Tibial artery (tissue), 4 donors: ENCODE data around the gene OSTF1.

Experiments used
- DNase-seq, 2 donors: peaks; one replicate each; pipeline ENCODE4 v3.0.0-alpha.2; 2019
- H3K27ac ChIP-seq, 2 donors: fragments of 200-600 bp; sonication (generic) in 1 of 2; 1 replicate in 1 of 2; 2 replicates in 1 of 2; pipeline ENCODE4 v1.5.1; 2018 to 2019; ENCODE audit warnings: mild to moderate bottlenecking in 1 of 2
- H3K27me3 ChIP-seq, 2 donors: fragments of 200-600 bp; sonication (generic) in 1 of 2; one replicate each; pipeline versions ENCODE4 v1.5.1 to v1.6.0; 2016 to 2019
- H3K36me3 ChIP-seq, 3 donors: fragments of 200-600 bp; sonication (generic) in 2 of 3; one replicate each; pipeline ENCODE4 v1.5.1; 2016 to 2019; ENCODE audit warnings: mild to moderate bottlenecking in 2 of 3
- H3K4me1 ChIP-seq, 4 donors: fragments of 200-600 bp; sonication (generic) in 2 of 4; 1 replicate in 3 of 4; 2 replicates in 1 of 4; pipeline ENCODE4 v1.5.1; 2016 to 2019
- H3K4me3 ChIP-seq, 2 donors: fragments of 200-600 bp; sonication (generic) in 1 of 2; 1 replicate in 1 of 2; 2 replicates in 1 of 2; pipeline ENCODE4 v1.5.1; 2018 to 2019; ENCODE audit warnings: mild to moderate bottlenecking in 2 of 2
- H3K9me3 ChIP-seq, 3 donors: fragments of 200-600 bp; sonication (generic) in 1 of 3; one replicate each; pipeline ENCODE4 v1.5.1; 2016 to 2019
- CTCF ChIP-seq, 2 experiments: fragments of 200-600 bp in 1 of 2; fragments of 450-650 bp in 1 of 2; IDR thresholded peaks; one replicate each; pipeline ENCODE4 v1.5.1; 2017 to 2019; ENCODE audit warnings: antibody characterized with exemption in 2 of 2, mild to moderate bottlenecking in 1 of 2, moderate library complexity in 1 of 2
- intact Hi-C: fragments of 100-400 bp; cut with DNase I; formaldehyde crosslinking; loops from one replicate; pipeline ENCODE4 v1.15.0; 2023; ENCODE audit warnings: low total_unique reads

Gene OSTF1

GRCh38 chr9:75184471-75184870, 96.2 kb downstream of the OSTF1 start:
- no peaks in the 10 kb centered on the region for H3K4me1 ChIP-seq
- H3K9me3 ChIP-seq: no peaks in the 10 kb centered on the region
- intact Hi-C loops: no loop called here
- TF ChIP-seq CTCF (IDR thresholded peaks at IDR 0.05): no peak
- no peak overlapping the region for H3K27ac ChIP-seq
- H3K36me3 ChIP-seq: peaks cover 0 to 9% (median 0%) of the 10 kb centered on the region in 3 donors
- no peak overlapping the region for H3K4me3 ChIP-seq
- DNase-seq: no peak
- H3K27me3 ChIP-seq: no peaks in the 10 kb centered on the region

GRCh38 chr9:75185585-75186170, 97.4 kb downstream of the OSTF1 start:
- no peaks in the 10 kb centered on the region for H3K4me1 ChIP-seq
- H3K27me3 ChIP-seq: no peaks in the 10 kb centered on the region
- no peaks in the 10 kb centered on the region for H3K9me3 ChIP-seq
- intact Hi-C loops: no loop called here
- H3K27ac ChIP-seq: no peak overlapping the region
- peaks cover 0 to 9% (median 0%) of the 10 kb centered on the region in 3 donors for H3K36me3 ChIP-seq
- TF ChIP-seq CTCF (IDR thresholded peaks at IDR 0.05): peak; percentile 20 to 46
- H3K4me3 ChIP-seq: no peak overlapping the region
- DNase-seq: no peak

GRCh38 chr9:75186767-75187380, 98.6 kb downstream of the OSTF1 start:
- Histone ChIP-seq H3K4me3 (no peak overlapping the region), H3K36me3 (peaks cover 0 to 9% (median 0%) of the 10 kb centered on the region in 3 donors), H3K9me3 (no peaks in the 10 kb centered on the region), H3K27me3 (no peaks in the 10 kb centered on the region), H3K27ac (no peak overlapping the region), H3K4me1 (no peaks in the 10 kb centered on the region)
- intact Hi-C loops: no loop called here
- TF ChIP-seq CTCF (IDR thresholded peaks at IDR 0.05): peak; percentile 73 to 90
- DNase-seq: no peak

- Histone ChIP-seq H3K4me3 (no peak overlapping the region), H3K27me3 (no peaks in the 10 kb centered on the region), H3K9me3 (no peaks in the 10 kb centered on the region), H3K36me3 (peaks cover 0 to 4% (median 0%) of the 10 kb centered on the region in 3 donors), H3K27ac (no peak overlapping the region), H3K4me1 (no peaks in the 10 kb centered on the region)
- no peak for DNase-seq
- no peak for TF ChIP-seq CTCF (IDR thresholded peaks at IDR 0.05)
- intact Hi-C loops: no loop called here
Observed at GRCh38 chr9:75188756-75189155, 100.4 kb downstream of the OSTF1 start.

GRCh38 chr9:75190762-75191161, 102.4 kb downstream of the OSTF1 start:
- no peak for TF ChIP-seq CTCF (IDR thresholded peaks at IDR 0.05)
- Histone ChIP-seq H3K27me3 (no peaks in the 10 kb centered on the region), H3K27ac (no peak overlapping the region), H3K9me3 (no peaks in the 10 kb centered on the region), H3K4me3 (no peak overlapping the region), H3K36me3 (no peaks in the 10 kb centered on the region), H3K4me1 (no peaks in the 10 kb centered on the region)
- intact Hi-C loops: no loop called here
- DNase-seq: no peak
